ENCODE results near the gene KRTAP6-3. TPM values are rescaled to one million over a fixed set of nuclear protein-coding genes. Genes with fewer than 3 reads are reported as not detected.

The KRTAP6-3 gene
- total RNA-seq, 1 experiment from 2014 or later: not detected

DNA sequence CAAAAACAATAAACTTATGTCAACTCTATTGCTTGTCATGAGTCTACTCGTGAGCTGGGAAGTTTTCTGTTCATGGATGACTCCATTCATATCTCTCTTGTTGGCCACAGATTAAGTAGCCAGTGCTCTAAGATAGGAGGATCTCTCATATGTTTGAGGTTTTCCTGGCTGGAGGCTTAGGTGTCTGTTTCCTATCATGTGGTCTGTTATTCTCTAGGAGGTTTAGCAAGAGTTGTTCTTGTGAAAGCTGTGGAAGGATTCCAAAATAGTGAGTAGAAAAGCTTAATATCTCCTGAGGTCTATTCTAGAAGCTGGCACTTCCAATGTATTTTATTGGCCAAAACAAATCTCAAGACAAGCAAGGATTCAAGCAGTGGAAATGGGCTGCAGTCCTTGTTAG lies 37.0 kb downstream of the KRTAP6-3 start:
- no peak for DNase-seq (ENCODE audit: low read depth, low spot score)
- ChIA-PET CTCF (no interaction called here), POLR2A (no interaction called here)
- Histone ChIP-seq H3K27me3 (ENCODE audit: control insufficient read depth, insufficient read depth, low read length) (no peaks in the 10 kb centered on the region), H3K4me1 (ENCODE audit: control insufficient read depth, insufficient read depth, low read length) (no peaks in the 10 kb centered on the region), H3K36me3 (ENCODE audit: control insufficient read depth, insufficient read depth, low read length) (no peaks in the 10 kb centered on the region), H3K4me3 (ENCODE audit: low read depth in 2 of 2, low read length in 2 of 2) (no peak overlapping the region), H3K27ac (ENCODE audit: low read length) (no peak overlapping the region), H3K9me3 (ENCODE audit: control insufficient read depth, insufficient read depth, low read depth, low read length) (no peaks in the 10 kb centered on the region)
- in situ Hi-C loops (cut with HindIII; ENCODE audit: low pct_unique_long_range_greater_than_20kb, low sequenced_read_pairs) (no loop called here), intact Hi-C loops (cut with micrococcal nuclease; ENCODE audit: unreplicated experiment) (no loop called here)
- BruUV-seq (replicated peaks): no TSS peak
- ATAC-seq: no peak
- TF ChIP-seq SIN3A (IDR thresholded peaks at IDR 0.05; ENCODE audit: borderline replicate concordance, insufficient read depth, low read depth, low read length) (no peak), TCF7L2 (IDR thresholded peaks at IDR 0.05; ENCODE audit: low read depth, low read length) (no peak), POLR2AphosphoS5 (IDR thresholded peaks at IDR 0.05; ENCODE audit: low read depth, low read length) (no peak)

DNA sequence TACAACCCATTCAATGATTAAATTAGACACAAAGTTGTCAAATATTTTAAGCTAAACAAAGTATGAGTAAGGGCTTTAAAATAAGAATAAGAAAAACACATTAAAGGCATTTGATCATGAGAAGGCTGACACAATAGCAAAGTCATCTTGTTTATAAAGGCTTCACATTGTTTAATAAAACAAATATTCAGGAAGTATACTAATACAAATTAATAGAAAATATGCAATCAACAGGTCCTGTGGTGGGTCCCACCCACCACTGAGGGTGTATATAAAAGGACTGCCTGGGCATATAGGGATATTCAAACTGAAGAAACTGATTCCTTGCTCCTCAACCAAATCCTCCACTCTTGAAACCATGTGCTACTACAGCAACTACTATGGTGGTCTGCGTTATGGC lies 42.7 kb downstream of the KRTAP6-3 start, which contains the start of gene KRTAP20-2:
KRTAP20-2 (plus strand) TSS at position 301 of the 400 bp plus-strand sequence; CDS start at position 359, 58 bp downstream.
- no peak for TF ChIP-seq POLR2AphosphoS5 (IDR thresholded peaks at IDR 0.05; ENCODE audit: low read depth, low read length)
- TF ChIP-seq, protein P1, sequence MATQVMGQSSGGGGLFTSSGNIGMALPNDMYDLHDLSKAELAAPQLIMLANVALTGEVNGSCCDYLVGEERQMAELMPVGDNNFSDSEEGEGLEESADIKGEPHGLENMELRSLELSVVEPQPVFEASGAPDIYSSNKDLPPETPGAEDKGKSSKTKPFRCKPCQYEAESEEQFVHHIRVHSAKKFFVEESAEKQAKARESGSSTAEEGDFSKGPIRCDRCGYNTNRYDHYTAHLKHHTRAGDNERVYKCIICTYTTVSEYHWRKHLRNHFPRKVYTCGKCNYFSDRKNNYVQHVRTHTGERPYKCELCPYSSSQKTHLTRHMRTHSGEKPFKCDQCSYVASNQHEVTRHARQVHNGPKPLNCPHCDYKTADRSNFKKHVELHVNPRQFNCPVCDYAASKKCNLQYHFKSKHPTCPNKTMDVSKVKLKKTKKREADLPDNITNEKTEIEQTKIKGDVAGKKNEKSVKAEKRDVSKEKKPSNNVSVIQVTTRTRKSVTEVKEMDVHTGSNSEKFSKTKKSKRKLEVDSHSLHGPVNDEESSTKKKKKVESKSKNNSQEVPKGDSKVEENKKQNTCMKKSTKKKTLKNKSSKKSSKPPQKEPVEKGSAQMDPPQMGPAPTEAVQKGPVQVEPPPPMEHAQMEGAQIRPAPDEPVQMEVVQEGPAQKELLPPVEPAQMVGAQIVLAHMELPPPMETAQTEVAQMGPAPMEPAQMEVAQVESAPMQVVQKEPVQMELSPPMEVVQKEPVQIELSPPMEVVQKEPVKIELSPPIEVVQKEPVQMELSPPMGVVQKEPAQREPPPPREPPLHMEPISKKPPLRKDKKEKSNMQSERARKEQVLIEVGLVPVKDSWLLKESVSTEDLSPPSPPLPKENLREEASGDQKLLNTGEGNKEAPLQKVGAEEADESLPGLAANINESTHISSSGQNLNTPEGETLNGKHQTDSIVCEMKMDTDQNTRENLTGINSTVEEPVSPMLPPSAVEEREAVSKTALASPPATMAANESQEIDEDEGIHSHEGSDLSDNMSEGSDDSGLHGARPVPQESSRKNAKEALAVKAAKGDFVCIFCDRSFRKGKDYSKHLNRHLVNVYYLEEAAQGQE (IDR thresholded peaks at IDR 0.05; ENCODE audit: insufficient read depth in 1 of 2, low read depth in 2 of 2, low read length in 1 of 2): no peak
- TF ChIP-seq, protein P2, sequence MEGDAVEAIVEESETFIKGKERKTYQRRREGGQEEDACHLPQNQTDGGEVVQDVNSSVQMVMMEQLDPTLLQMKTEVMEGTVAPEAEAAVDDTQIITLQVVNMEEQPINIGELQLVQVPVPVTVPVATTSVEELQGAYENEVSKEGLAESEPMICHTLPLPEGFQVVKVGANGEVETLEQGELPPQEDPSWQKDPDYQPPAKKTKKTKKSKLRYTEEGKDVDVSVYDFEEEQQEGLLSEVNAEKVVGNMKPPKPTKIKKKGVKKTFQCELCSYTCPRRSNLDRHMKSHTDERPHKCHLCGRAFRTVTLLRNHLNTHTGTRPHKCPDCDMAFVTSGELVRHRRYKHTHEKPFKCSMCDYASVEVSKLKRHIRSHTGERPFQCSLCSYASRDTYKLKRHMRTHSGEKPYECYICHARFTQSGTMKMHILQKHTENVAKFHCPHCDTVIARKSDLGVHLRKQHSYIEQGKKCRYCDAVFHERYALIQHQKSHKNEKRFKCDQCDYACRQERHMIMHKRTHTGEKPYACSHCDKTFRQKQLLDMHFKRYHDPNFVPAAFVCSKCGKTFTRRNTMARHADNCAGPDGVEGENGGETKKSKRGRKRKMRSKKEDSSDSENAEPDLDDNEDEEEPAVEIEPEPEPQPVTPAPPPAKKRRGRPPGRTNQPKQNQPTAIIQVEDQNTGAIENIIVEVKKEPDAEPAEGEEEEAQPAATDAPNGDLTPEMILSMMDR (IDR thresholded peaks at IDR 0.05): no peak

DNA sequence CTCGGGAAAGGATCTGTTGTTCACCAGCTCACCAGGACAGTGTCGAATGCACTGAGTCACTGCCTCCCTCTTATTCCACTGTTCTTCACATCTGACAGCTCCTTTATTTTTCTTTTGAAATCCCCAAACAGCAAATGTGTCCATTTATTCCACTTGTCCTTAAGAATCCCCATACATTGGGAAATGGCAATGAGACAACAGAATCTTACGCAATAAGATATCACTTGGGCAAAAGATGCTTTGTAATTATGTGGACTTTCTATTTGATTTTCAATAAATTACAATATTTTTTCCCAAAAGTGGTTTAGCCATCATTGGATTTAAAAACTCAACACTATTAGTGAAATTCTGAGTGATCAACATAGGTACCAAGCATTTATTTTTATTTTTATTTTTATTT lies 46.4 kb downstream of the KRTAP6-3 start:
- Histone ChIP-seq H3K4me1 (ENCODE audit: control insufficient read depth, insufficient read depth, low read length) (no peaks in the 10 kb centered on the region), H3K9me3 (ENCODE audit: control insufficient read depth, insufficient read depth, low read depth, low read length) (no peaks in the 10 kb centered on the region), H3K4me3 (ENCODE audit: low read depth in 2 of 2, low read length in 2 of 2) (no peak overlapping the region), H3K27me3 (ENCODE audit: control insufficient read depth, insufficient read depth, low read length) (no peaks in the 10 kb centered on the region), H3K27ac (ENCODE audit: low read length) (no peak overlapping the region), H3K36me3 (ENCODE audit: control insufficient read depth, insufficient read depth, low read length) (no peaks in the 10 kb centered on the region)
- intact Hi-C loops (cut with micrococcal nuclease; ENCODE audit: unreplicated experiment) (no loop called here), in situ Hi-C loops (cut with HindIII; ENCODE audit: low pct_unique_long_range_greater_than_20kb, low sequenced_read_pairs) (no loop called here)
- CTCF ChIA-PET: no interaction called here
- DNase-seq (ENCODE audit: low read depth, low spot score): no peak
- POLR2A ChIA-PET: no interaction called here
- TF ChIP-seq POLR2AphosphoS5 (IDR thresholded peaks at IDR 0.05; ENCODE audit: low read depth, low read length) (no peak), TCF7L2 (IDR thresholded peaks at IDR 0.05; ENCODE audit: low read depth, low read length) (no peak), SIN3A (IDR thresholded peaks at IDR 0.05; ENCODE audit: borderline replicate concordance, insufficient read depth, low read depth, low read length) (no peak)
- TF ChIP-seq, protein P2 (IDR thresholded peaks at IDR 0.05): no peak
- TF ChIP-seq, protein P1 (IDR thresholded peaks at IDR 0.05; ENCODE audit: insufficient read depth in 1 of 2, low read depth in 2 of 2, low read length in 1 of 2): no peak
- no peak for ATAC-seq
- no TSS peak for BruUV-seq (replicated peaks)

More for the DNA sequence above, 42.7 kb downstream of the KRTAP6-3 start, which contains the start of gene KRTAP20-2:
- no peaks in the 10 kb centered on the region for H3K9me3 ChIP-seq (ENCODE audit: control insufficient read depth, insufficient read depth, low read depth, low read length)
- DNase-seq (ENCODE audit: low read depth, low spot score): no peak
- no peaks in the 10 kb centered on the region for H3K4me1 ChIP-seq (ENCODE audit: control insufficient read depth, insufficient read depth, low read length)
- H3K4me3 ChIP-seq (ENCODE audit: low read depth in 2 of 2, low read length in 2 of 2): no peak within 1 kb of the TSS
- ChIA-PET POLR2A (no interaction called here), CTCF (no interaction called here)
- no peaks in the 10 kb centered on the region for H3K36me3 ChIP-seq (ENCODE audit: control insufficient read depth, insufficient read depth, low read length)
- no peak for ATAC-seq
- no TSS peak for BruUV-seq (replicated peaks)
- in situ Hi-C loops (cut with HindIII; ENCODE audit: low pct_unique_long_range_greater_than_20kb, low sequenced_read_pairs): no loop called here
- no peak within 1 kb of the TSS for H3K27ac ChIP-seq (ENCODE audit: low read length)
- intact Hi-C loops (cut with micrococcal nuclease; ENCODE audit: unreplicated experiment): no loop called here
- H3K27me3 ChIP-seq (ENCODE audit: control insufficient read depth, insufficient read depth, low read length): no peaks in the 10 kb centered on the region

Measured in Panc1 (cell line).